Left ventricle myocardium inferior (tissue), 1 donor: Measurements from ENCODE around the gene SCAMP2. TPM values are rescaled to one million over a fixed set of nuclear protein-coding genes. Genes with fewer than 3 reads are reported as not detected.
"Not testable (repeated sequence)": the region's sequence is repeated elsewhere in the genome, so short reads cannot be mapped to it uniquely, and the experiment has no call there.

Experiments used
- DNase-seq: peaks from one replicate; pipeline ENCODE4 v3.0.0-alpha.2; 2020
- H3K27ac ChIP-seq: fragments of 200-600 bp; replicated peaks from 2 replicates; pipeline ENCODE4 v1.8.0; 2021
- H3K27me3 ChIP-seq: fragments of 200-600 bp; 2 replicates; pipeline ENCODE4 v1.8.0; 2021; ENCODE audit warnings: low read depth
- H3K36me3 ChIP-seq: fragments of 200-600 bp; 2 replicates; pipeline ENCODE4 v1.8.0; 2021
- H3K4me1 ChIP-seq: fragments of 200-600 bp; 2 replicates; pipeline ENCODE4 v1.8.0; 2021
- H3K4me3 ChIP-seq: fragments of 200-600 bp; 2 replicates; pipeline ENCODE4 v1.8.0; 2021; ENCODE audit warnings: mild to moderate bottlenecking, moderate library complexity
- H3K9me3 ChIP-seq: fragments of 200-600 bp; replicated peaks from 2 replicates; pipeline ENCODE4 v1.8.0; 2021
- intact Hi-C: fragments of 100-400 bp; cut with micrococcal nuclease; formaldehyde crosslinking; loops from one replicate; pipeline ENCODE4 v1.11.0; 2022
- long read RNA-seq: library from polyadenylated mRNA; unstranded; transcript quantifications from one replicate; pipeline ENCODE4 v2.0.0, GENCODE V29; 2021
- total RNA-seq: library from RNA; stranded (reverse); fragmentation: NEBNext Ultra II Directional; extraction: Animal tissue kit (Norgen Biotek cat#: 25700); gene quantifications from one replicate; pipeline ENCODE4 v1.2.1, GENCODE V29; 2021
- TF ChIP-seq, protein P1 (sequence below): fragments of 200-600 bp; IDR thresholded peaks from 2 replicates; pipeline ENCODE4 v1.8.0; 2021; ENCODE audit warnings: antibody characterized with exemption, mild to moderate bottlenecking, borderline replicate concordance
- donor health status: DM: no; HTN: yes; CAD: no; lungs with severe emphysema.

Gene SCAMP2, protein sequence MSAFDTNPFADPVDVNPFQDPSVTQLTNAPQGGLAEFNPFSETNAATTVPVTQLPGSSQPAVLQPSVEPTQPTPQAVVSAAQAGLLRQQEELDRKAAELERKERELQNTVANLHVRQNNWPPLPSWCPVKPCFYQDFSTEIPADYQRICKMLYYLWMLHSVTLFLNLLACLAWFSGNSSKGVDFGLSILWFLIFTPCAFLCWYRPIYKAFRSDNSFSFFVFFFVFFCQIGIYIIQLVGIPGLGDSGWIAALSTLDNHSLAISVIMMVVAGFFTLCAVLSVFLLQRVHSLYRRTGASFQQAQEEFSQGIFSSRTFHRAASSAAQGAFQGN
- 40.7 TPM for total RNA-seq
- long read RNA-seq, transcript SCAMP2-201 (9 exons, 2,453 nt), result major isoform, 56 of 75 reads
- long read RNA-seq, partial matches to known transcripts, result 5 of 75 reads
- long read RNA-seq, other reads (novel, unspliced or antisense), result 11 of 75 reads

DNA sequence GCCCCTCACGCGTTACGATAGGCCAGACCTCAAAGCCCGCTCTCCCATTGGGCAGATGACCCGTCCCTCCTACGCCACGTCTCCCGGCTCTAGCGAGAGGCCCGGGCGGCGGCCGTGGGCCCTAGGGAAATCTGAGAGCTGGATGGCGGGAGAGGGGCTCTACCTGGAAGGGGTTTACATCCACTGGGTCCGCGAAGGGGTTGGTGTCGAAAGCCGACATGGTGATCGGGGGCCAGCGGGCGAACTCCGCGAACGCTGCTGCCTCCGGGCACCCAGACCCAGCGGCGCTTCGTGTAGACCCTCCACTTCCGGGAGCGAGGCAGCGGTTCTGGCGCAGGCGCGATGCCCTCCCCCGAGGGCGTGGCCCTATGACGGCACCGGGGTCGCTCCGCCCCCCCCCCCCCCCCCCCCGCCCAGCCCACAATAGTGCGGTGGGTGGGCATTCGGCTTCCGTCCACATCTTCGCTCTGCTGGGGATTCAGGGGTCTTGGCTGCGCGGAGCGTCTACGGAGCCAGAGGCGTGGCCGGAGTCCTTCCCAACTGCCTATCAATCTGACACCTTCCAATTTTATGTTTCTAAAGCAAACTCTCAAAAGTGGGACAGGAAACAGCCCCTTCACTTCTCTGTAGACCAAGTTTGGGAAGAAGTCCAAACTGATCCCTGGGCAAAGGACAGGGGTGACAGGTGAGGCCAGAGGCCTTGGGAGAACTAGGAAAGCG is at the start of gene SCAMP2:
Gene SCAMP2, minus strand, starts transcription at position 330 of the 720 bp plus-strand sequence. Its CDS starts 110 bp downstream, at position 220.
- Histone ChIP-seq H3K27ac (peak within 1 kb of the TSS; percentile 97), H3K9me3 (no peaks in the 10 kb centered on the region), H3K4me3 (peak within 1 kb of the TSS; percentile 89), H3K27me3 (no peaks in the 10 kb centered on the region), H3K4me1 (peaks cover 50% of the 10 kb centered on the region), H3K36me3 (no peaks in the 10 kb centered on the region)
- peak; percentile 95 for DNase-seq
- intact Hi-C loops, result no loop called here
- TF ChIP-seq, protein P1, sequence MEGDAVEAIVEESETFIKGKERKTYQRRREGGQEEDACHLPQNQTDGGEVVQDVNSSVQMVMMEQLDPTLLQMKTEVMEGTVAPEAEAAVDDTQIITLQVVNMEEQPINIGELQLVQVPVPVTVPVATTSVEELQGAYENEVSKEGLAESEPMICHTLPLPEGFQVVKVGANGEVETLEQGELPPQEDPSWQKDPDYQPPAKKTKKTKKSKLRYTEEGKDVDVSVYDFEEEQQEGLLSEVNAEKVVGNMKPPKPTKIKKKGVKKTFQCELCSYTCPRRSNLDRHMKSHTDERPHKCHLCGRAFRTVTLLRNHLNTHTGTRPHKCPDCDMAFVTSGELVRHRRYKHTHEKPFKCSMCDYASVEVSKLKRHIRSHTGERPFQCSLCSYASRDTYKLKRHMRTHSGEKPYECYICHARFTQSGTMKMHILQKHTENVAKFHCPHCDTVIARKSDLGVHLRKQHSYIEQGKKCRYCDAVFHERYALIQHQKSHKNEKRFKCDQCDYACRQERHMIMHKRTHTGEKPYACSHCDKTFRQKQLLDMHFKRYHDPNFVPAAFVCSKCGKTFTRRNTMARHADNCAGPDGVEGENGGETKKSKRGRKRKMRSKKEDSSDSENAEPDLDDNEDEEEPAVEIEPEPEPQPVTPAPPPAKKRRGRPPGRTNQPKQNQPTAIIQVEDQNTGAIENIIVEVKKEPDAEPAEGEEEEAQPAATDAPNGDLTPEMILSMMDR, result no peak

DNA sequence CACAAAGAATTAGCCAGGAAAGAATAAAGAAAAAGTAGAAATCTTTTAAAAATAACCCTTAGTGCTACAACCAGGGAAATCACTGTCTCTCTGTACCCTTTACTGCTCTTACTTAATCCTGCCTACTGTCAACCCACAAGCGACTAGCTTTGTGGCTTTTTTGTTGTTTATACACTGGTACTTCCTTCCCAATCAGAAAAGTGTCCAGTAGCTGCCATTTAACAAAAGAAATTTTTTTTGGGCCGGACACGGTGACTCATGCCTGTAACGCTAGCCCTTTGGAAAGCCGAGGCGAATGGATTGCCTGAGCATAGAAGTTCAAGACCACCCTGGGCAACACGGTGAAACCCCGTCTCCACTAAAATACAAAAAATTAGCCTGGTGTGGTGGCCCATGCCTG is 47.3 kb upstream of the SCAMP2 start:
- no peak overlapping the region for H3K4me3 ChIP-seq
- no peak for DNase-seq
- H3K4me1 ChIP-seq, result no peaks in the 10 kb centered on the region
- H3K27ac ChIP-seq, result no peak overlapping the region
- peaks cover 100% of the 10 kb centered on the region for H3K36me3 ChIP-seq
- H3K9me3 ChIP-seq, result no peaks in the 10 kb centered on the region
- TF ChIP-seq, protein P1, result no peak
- intact Hi-C loops, result no loop called here
- no peaks in the 10 kb centered on the region for H3K27me3 ChIP-seq

DNA sequence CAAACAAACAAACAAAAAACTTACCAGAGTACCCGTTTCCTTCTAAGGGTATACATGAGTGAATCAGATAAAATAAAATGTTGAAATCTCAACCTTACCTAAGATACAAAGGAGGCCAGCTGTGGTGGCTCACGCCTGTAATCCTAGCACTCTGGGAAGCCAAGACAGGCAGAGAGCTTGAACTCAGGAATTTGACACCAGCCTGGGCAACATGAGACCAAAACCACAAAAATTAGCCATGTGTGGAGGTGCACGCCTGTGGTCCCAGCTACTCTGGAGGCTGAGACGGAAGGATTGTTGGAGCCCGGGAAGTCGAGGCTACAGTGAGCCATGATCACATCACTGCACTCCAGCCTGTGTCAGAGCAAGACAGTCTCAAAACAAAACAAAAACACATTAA is 44.5 kb upstream of the SCAMP2 start:
- Histone ChIP-seq H3K27me3 (no peaks in the 10 kb centered on the region), H3K27ac (no peak overlapping the region), H3K36me3 (peaks cover 100% of the 10 kb centered on the region), H3K4me3 (no peak overlapping the region), H3K4me1 (no peaks in the 10 kb centered on the region), H3K9me3 (no peaks in the 10 kb centered on the region)
- TF ChIP-seq, protein P1, result no peak
- intact Hi-C loops, result no loop called here
- no peak for DNase-seq

DNA sequence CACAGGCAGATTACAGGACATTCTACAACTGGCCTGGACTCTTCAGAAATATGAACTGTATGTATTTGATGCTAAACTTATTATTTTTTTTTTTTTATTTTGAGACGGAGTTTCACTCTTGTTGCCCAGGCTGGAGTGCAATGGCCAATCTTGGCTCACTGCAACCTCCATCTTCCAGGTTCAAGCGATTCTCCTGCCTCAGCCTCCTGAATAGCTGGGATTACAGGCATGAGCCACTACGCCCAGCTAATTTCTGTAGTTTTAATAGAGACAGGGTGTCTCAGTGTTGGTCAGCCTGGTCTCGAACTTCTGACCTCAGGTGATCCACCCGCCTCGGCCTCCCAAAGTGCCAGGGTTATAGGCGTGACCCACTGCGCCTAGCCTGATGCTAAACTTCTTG is 40.6 kb upstream of the SCAMP2 start:
- H3K4me3 ChIP-seq, H3K9me3 ChIP-seq, H3K27ac ChIP-seq, DNase-seq, intact Hi-C loops, H3K4me1 ChIP-seq, H3K27me3 ChIP-seq: not testable (repeated sequence)
- peaks cover 80% of the 10 kb centered on the region for H3K36me3 ChIP-seq

DNA sequence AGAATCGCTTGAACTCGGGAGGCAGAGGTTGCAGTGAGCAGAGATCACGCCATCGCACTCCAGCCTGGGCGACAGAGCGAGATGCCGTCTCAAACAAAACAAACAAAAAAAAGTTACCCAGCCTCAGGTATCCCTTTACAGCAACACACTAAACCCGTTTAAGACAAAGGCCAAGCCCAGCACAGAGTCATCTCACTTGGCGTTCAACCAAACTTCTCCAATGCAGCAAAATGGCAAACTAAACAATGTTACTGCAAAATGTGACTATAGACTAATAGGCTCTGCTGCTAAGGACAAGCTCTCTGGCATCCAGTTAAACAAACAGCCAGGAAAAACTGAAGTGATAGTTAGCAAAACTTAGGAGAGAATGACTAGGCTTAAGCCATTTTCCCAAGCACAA is 39.9 kb upstream of the SCAMP2 start:
- no peaks in the 10 kb centered on the region for H3K4me1 ChIP-seq
- no peak overlapping the region for H3K27ac ChIP-seq

More for the DNA sequence above, 39.9 kb upstream of the SCAMP2 start:
- Histone ChIP-seq H3K27me3 (no peaks in the 10 kb centered on the region), H3K36me3 (peaks cover 72% of the 10 kb centered on the region), H3K4me3 (no peak overlapping the region), H3K9me3 (no peaks in the 10 kb centered on the region)
- TF ChIP-seq, protein P1, result no peak
- intact Hi-C loops, result no loop called here
- no peak for DNase-seq
